SK-N-SH treated with all-trans-retinoic acid at 6 μM for 48 hours (cell line): ENCODE data around the gene ABR.
"Not testable (repeated sequence)": the region's sequence is repeated elsewhere in the genome, so short reads cannot be mapped to it uniquely, and the experiment has no call there.

Source experiments
- ATAC-seq: fragments of 200-7000 bp; cut with Tn5 transposase; 3 replicates; pipeline ENCODE4 v1.9.1; 2020; ENCODE audit warnings: mild to moderate bottlenecking, moderate library complexity
- ARNTL ChIP-seq: fragments of 450-650 bp; formaldehyde crosslinking; IDR thresholded peaks from 2 replicates; pipeline ENCODE4 v1.5.0; 2020; ENCODE audit warnings: low read depth, mild to moderate bottlenecking, moderate library complexity, borderline replicate concordance
- BACH2 ChIP-seq: fragments of 250-450 bp; sonication (Bioruptor Pico); IDR thresholded peaks from 2 replicates; pipeline ENCODE4 v1.9.0; 2021; ENCODE audit warnings: mild to moderate bottlenecking, borderline replicate concordance
- CREB5 ChIP-seq: fragments of 250-450 bp; sonication (Bioruptor Pico); IDR thresholded peaks from 2 replicates; pipeline ENCODE4 v1.5.1; 2020; ENCODE audit warnings: low read depth, mild to moderate bottlenecking, moderate library complexity
- CSDC2 ChIP-seq: fragments of 250-450 bp; sonication (Bioruptor Pico); IDR thresholded peaks from 2 replicates; pipeline ENCODE4 v1.5.0; 2020; ENCODE audit warnings: mild to moderate bottlenecking, moderate library complexity
- ESRRG ChIP-seq: fragments of 250-450 bp; sonication (Bioruptor Pico); IDR thresholded peaks from 2 replicates; pipeline ENCODE4 v1.6.1; 2021; ENCODE audit warnings: mild to moderate bottlenecking
- GLIS3 ChIP-seq: fragments of 250-450 bp; sonication (Bioruptor Pico); IDR thresholded peaks from 2 replicates; pipeline ENCODE4 v1.5.0; 2020; ENCODE audit warnings: mild to moderate bottlenecking, moderate library complexity
- ISL1 ChIP-seq: fragments of 250-450 bp; sonication (Bioruptor Pico); IDR thresholded peaks from 2 replicates; pipeline ENCODE4 v2.1.2; 2022; ENCODE audit warnings: mild to moderate bottlenecking, moderate library complexity
- OSR1 ChIP-seq: fragments of 250-450 bp; sonication (Bioruptor Pico); IDR thresholded peaks from 2 replicates; pipeline ENCODE4 v1.8.0; 2022; ENCODE audit warnings: moderate library complexity, mild to moderate bottlenecking, inconsistent platforms
- PATZ1 ChIP-seq: fragments of 250-450 bp; sonication (Bioruptor Pico); IDR thresholded peaks from 2 replicates; pipeline ENCODE4 v1.8.0; 2020; ENCODE audit warnings: mild to moderate bottlenecking, moderate library complexity, borderline replicate concordance
- POU6F1 ChIP-seq: fragments of 250-450 bp; sonication (Bioruptor Pico); IDR thresholded peaks from 2 replicates; pipeline ENCODE4 v1.8.0; 2021; ENCODE audit warnings: low read depth, mild to moderate bottlenecking, moderate library complexity, borderline replicate concordance
- PPARA ChIP-seq: fragments of 250-450 bp; sonication (Bioruptor Pico); IDR thresholded peaks from 2 replicates; pipeline ENCODE4 v1.5.0; 2020; ENCODE audit warnings: mild to moderate bottlenecking, borderline replicate concordance
- RARB ChIP-seq: fragments of 250-450 bp; sonication (Bioruptor Pico); IDR thresholded peaks from 2 replicates; pipeline ENCODE4 v1.8.0; 2021; ENCODE audit warnings: mild to moderate bottlenecking, moderate library complexity
- SNAI2 ChIP-seq: fragments of 250-450 bp; sonication (Bioruptor Pico); IDR thresholded peaks from 2 replicates; pipeline ENCODE4 v1.5.0; 2020; ENCODE audit warnings: mild to moderate bottlenecking, moderate library complexity
- TCF4 ChIP-seq: fragments of 250-450 bp; sonication (Bioruptor Pico); IDR thresholded peaks from 2 replicates; pipeline ENCODE4 v1.8.0; 2021; ENCODE audit warnings: mild to moderate bottlenecking, moderate library complexity, borderline replicate concordance
- TSHZ2 ChIP-seq: fragments of 250-450 bp; sonication (Bioruptor Pico); IDR thresholded peaks from 2 replicates; pipeline ENCODE4 v1.5.0; 2020; ENCODE audit warnings: mild to moderate bottlenecking, moderate library complexity
- ZC3H10 ChIP-seq: fragments of 250-450 bp; sonication (Bioruptor Pico); IDR thresholded peaks from 2 replicates; pipeline ENCODE4 v1.5.1; 2021; ENCODE audit warnings: mild to moderate bottlenecking, moderate library complexity
- ZFP3 ChIP-seq: fragments of 250-450 bp; sonication (Bioruptor Pico); IDR thresholded peaks from 2 replicates; pipeline ENCODE4 v1.5.0; 2020; ENCODE audit warnings: mild to moderate bottlenecking, moderate library complexity
- ZFP30 ChIP-seq: fragments of 450-650 bp; formaldehyde crosslinking; IDR thresholded peaks from 2 replicates; pipeline ENCODE4 v1.5.0; 2022; ENCODE audit warnings: mild to moderate bottlenecking, moderate library complexity
- ZNF70 ChIP-seq: fragments of 450-650 bp; formaldehyde crosslinking; IDR thresholded peaks from 2 replicates; pipeline ENCODE4 v1.5.0; 2020; ENCODE audit warnings: mild to moderate bottlenecking, moderate library complexity
- ZNF8 ChIP-seq: fragments of 450-650 bp; formaldehyde crosslinking; IDR thresholded peaks from 2 replicates; pipeline ENCODE4 v1.5.0; 2020; ENCODE audit warnings: mild to moderate bottlenecking, moderate library complexity

ABR gene

GRCh38 chr17:1069847-1070246 lies 109.9 kb downstream of the ABR start:
- TF ChIP-seq BACH2 (CRISPR knock-in tag) (no peak), TCF4 (CRISPR knock-in tag) (no peak), PPARA (CRISPR knock-in tag) (no peak)
- no peak for ATAC-seq

- no peak for ATAC-seq
- TF ChIP-seq OSR1 (CRISPR knock-in tag): no peak
- no peak for TF ChIP-seq RARB (CRISPR knock-in tag)
- TF ChIP-seq PATZ1 (CRISPR knock-in tag): no peak
- no peak for TF ChIP-seq CREB5
- TF ChIP-seq SNAI2 (CRISPR knock-in tag): no peak
- TF ChIP-seq TCF4 (CRISPR knock-in tag): no peak
- TF ChIP-seq ESRRG: no peak
- no peak for TF ChIP-seq GLIS3
- no peak for TF ChIP-seq ZFP30 (CRISPR knock-in tag)
- no peak for TF ChIP-seq ZC3H10 (CRISPR knock-in tag)
- no peak for TF ChIP-seq CSDC2 (CRISPR knock-in tag)
- TF ChIP-seq ZNF8: no peak
- no peak for TF ChIP-seq ZFP3 (CRISPR knock-in tag)
- TF ChIP-seq PPARA (CRISPR knock-in tag): no peak
- TF ChIP-seq TSHZ2 (CRISPR knock-in tag): no peak
- TF ChIP-seq ARNTL (CRISPR knock-in tag): no peak
Observed at GRCh38 chr17:1068356-1068755, 111.4 kb downstream of the ABR start.

- TF ChIP-seq ZC3H10 (CRISPR knock-in tag) (no peak), ARNTL (CRISPR knock-in tag) (no peak), TSHZ2 (CRISPR knock-in tag) (no peak), ZNF8 (no peak), ZFP30 (CRISPR knock-in tag) (no peak), ESRRG (no peak), ISL1 (CRISPR knock-in tag) (no peak), OSR1 (CRISPR knock-in tag) (no peak), TCF4 (CRISPR knock-in tag) (no peak), POU6F1 (CRISPR knock-in tag) (no peak), ZNF70 (CRISPR knock-in tag) (no peak)
- no peak for ATAC-seq
Observed at GRCh38 chr17:1067282-1067956, 112.4 kb downstream of the ABR start.

- not testable (repeated sequence) for ATAC-seq
Observed at GRCh38 chr17:1065416-1065815, 114.4 kb downstream of the ABR start.
